ENCODE measurements around the gene PIK3CA.
A peak's percentile ranks its signal among the peaks of the same experiment; 100 is the strongest.
"Not testable (repeated sequence)": the region's sequence is repeated elsewhere in the genome, so short reads cannot be mapped to it uniquely, and the experiment has no call there.

The PIK3CA gene

DNA sequence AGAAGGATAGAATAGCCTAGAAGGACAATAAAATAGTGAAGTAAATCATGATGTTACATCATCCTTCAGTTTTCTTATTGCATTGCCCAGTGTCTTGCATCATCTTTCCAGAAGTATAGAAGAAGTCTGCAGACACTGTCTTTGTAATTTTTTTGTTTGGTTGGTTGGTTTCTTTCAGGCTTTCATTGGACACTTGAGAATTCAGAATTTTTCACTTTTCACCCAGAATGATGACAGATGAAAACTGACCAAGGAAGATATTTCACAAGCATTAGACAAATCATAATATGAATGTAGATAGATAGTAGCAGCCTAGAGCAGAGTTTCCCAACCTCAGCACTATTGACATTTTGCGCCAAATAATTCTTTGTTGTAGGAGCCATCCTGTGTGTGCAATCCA, 67.4 kb downstream of the PIK3CA start:
- not testable (repeated sequence) for DNase-seq

DNA sequence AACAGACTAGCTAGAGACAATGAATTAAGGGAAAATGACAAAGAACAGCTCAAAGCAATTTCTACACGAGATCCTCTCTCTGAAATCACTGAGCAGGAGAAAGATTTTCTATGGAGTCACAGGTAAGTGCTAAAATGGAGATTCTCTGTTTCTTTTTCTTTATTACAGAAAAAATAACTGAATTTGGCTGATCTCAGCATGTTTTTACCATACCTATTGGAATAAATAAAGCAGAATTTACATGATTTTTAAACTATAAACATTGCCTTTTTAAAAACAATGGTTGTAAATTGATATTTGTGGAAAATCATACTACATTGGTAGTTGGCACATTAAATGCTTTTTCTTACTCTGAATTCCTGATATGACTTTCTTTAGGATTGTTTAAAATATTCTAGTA, 70.1 kb downstream of the PIK3CA start:
- DNase-seq = not testable (repeated sequence)

DNA sequence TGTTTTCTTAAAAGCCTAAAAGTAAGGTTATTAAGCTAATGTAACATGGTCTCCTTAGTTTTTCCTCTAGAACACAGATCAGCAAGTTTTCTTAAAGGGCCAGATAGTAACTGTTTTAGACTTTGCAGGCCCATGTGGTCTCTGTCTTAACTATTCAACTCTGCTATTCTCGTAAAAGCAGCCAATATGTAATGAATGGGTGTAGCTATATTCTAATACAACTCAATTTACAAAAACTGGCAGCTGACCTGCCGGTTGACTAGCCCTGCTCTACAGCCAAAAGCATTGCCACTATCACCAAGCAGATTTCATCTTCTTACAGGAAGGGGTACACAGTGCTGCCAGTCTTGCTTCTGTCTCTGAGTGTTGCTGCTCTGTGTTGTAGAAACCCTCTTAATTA, 75.4 kb downstream of the PIK3CA start:
- no peak for DNase-seq

DNA sequence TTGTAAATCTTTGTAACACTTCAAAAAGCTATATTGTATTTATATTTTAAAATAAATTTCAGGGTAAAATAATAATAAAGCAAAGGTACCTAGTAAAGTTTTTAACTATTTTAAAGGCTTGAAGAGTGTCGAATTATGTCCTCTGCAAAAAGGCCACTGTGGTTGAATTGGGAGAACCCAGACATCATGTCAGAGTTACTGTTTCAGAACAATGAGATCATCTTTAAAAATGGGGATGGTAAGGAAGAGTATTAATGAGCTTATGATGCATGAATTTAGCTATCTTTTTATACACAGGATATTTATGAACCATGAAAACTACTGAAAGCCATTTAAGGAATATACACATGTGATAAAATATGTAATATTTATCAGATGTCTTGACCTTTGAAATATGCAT, 76.4 kb downstream of the PIK3CA start:
- no peak for DNase-seq

DNA sequence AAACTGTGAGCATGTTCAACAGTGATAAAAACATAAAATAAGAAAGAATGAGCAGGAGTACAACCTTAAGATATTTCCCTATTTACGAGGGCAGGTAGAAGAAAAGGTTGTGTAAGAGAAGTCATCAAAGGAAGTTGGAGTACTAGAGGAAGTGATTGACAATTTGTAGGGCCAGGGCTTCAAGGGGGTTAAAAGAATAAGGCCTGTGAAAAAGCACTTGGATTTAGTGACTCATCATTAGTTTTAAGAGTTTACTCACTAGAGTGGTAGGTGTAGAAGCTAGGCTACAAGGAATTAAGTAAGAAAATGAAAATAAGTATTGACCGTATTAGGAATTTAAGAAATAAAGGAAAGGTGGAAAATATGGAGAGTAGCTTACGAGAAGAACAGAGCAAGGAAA, 79.2 kb downstream of the PIK3CA start:
- no peak for DNase-seq

DNA sequence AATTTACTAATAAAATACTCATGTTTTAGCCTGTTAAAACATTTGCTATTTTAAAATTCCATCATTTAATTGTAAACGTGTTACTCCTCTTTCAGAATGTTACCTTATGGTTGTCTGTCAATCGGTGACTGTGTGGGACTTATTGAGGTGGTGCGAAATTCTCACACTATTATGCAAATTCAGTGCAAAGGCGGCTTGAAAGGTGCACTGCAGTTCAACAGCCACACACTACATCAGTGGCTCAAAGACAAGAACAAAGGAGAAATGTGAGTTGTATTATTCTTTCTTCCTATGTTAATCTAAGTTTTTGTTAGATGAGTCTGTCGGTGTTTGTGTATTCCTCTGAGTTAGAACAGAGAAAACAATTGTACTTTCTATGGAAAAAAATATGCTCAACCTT, 81.0 kb downstream of the PIK3CA start:
- no peak for DNase-seq

DNA sequence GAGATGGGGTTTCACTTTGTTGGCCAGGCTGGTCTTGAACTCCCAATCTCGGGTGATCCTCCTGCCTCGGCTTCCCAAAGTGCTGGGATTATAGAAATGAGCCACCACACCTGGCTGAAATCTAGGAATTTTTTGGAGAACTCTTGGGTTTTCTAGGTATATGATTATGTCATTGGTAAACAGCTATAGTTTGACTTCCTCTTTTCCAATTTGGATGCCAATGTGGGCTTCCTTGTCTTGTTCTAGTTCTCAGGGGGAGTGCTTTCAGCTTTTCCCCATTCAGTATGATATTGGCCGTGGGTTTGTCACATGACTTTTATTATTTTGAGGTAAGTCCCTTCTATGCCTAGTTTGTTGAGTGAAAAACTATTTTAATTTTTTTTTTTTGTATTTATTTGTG, 84.9 kb downstream of the PIK3CA start:
- no peak for DNase-seq

DNA sequence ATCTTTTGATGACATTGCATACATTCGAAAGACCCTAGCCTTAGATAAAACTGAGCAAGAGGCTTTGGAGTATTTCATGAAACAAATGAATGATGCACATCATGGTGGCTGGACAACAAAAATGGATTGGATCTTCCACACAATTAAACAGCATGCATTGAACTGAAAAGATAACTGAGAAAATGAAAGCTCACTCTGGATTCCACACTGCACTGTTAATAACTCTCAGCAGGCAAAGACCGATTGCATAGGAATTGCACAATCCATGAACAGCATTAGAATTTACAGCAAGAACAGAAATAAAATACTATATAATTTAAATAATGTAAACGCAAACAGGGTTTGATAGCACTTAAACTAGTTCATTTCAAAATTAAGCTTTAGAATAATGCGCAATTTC, 86.0 kb downstream of the PIK3CA start:
- DNase-seq = no peak

DNA sequence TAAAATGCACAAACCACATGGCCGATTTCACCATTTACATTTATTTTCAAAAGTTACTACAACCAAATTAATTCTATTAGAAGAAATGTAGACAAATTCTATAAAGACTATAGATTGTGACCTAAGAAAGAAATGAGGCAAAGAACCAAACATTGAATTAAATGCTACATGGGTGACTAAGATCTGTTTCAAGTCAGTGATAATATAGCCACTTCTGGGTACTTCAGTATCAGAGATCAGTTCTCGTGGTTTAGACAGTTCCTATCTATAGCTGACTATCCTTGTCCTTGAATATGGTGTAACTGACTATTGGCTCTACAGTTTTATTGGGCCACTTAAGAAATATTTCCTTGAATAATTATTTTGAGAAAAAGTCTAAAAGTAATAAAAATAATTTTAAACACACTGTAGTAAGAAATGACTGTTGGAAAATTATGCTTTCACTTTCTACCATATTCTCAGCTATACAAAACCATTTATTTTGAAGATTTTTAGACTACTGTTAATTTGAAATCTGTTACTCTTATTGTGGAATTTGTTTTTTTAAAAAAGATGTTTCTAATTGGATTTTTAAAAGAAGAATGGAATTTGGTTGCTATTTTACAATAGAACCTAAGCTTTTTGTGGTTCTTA, 88.6 kb downstream of the PIK3CA start:
- peak; percentile 15 for DNase-seq

DNA sequence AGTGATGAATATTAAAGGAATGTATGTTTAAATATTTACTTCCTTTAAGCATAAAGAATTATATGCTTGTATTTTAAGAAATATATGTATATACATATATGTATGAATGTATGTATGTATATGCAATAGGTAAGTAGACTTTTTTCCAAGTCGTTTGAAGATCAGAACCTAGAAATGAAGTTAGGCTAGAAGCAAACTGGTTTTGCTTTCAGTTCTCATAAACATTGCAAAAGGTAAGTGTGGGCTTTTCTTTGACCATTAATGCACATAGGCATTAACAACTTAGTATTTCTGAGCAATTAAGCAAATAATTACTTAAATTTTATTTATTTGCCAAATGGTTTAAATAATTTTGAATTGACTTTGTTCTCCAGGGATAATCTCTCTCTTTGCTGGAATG, 92.1 kb downstream of the PIK3CA start:
- not testable (repeated sequence) for DNase-seq

DNA sequence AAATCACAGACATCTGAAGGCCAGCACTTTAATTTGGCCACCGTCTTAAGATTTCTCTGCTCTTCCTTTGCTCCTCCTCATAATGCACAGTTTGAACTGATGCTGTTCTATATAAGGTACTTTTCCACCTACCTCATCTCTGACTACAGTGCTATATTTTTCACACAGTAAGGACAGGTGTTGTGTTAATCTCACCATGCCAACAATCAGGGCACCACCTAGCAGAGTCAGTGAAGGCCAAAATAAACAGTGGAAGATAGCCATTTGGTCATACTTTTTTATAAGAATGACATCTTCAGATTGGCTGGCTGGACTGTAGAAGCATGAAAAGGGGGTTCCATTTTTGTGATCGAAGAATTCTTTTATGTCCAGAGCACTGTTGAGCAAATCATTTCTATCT, 94.7 kb downstream of the PIK3CA start:
- not testable (repeated sequence) for DNase-seq

DNA sequence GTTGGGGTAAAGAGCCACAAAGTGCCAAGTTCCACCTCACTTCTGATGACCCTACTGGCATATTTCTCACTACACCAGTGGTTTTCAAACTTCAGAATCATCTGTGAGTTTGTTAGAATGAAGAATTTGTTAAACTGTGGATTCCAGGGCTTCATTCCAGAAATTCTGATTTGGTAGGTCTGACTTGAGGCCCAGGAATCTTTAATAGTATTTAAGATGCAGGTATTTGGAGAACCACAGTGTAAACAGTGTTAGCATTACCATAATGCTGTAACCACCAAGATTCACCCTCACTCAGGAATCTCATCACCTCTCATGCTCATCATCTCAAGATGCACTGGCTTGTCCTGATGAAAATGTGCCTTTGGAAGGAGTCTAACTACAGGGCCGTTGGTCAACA, 96.7 kb downstream of the PIK3CA start:
- no peak for DNase-seq

DNA sequence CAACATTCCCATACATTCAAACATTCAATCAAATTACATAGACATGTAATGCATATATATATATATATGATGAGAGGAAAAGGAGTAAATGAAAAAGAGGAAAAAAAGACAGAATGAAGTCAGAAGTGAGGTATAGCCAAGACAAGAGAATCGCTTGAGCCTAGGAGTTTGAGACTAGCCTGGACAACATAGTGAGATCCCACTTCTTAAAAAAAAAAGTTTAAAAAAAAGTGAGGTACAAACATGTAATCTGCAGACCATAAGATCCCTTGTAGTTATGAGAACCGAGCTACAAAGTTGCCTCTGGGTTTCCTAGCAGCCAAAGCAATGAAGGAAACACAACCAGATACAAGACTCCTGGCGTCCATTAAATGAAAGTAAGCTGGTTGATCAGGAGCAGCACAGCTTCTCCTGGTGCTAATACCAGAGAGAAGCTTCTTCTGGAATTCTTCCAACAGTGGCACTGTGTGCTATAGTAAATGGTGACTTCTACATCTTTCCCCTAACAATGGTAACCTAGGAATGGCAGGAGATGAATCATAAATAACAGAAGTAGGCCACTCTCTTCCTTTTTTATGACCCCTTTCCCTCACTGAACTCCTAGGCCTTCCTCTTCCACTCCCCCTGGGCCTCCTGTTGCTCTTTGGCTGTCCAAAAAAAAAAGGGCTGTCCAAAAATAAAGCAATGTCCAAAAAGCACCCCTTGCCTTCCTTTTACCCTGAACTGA, 99.3 kb downstream of the PIK3CA start:
- no peak for DNase-seq

DNA sequence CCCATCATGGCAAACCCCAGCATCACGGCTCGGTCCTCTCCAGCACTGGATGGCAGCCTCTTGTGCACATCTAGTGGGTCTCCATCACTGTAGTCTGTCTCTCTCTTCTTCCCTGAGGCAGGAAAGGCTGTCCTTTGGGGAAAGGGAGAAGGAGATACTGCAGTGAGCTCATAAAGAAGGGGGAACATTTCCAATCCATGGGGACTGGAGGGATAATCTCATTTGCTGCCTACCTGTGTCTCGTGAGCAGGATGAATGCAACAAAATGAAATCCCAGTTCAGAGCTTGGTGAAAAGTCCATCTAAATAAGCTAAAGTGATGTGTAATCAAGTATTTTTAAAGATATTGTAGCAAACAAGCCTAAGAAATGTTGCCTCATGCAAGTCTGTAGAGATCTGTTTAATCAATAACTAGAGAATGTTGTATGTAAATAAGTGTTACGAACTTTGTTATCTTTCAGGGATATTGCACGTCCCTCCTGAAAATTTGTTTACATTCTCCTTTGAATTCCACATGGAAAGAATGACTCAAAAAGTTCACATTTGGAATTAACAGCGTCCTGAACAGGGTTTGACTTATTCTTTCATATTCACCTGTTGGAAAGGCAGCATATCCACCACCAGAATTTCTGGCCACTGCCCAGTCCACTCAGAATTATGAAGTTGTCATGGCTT, 102.8 kb downstream of the PIK3CA start, which contains the start of gene KCNMB3:
Gene KCNMB3 (minus strand): TSS at position 312 of the 674 bp plus-strand sequence. CDS start 124 bp downstream, at position 188.
- no peak for DNase-seq

DNA sequence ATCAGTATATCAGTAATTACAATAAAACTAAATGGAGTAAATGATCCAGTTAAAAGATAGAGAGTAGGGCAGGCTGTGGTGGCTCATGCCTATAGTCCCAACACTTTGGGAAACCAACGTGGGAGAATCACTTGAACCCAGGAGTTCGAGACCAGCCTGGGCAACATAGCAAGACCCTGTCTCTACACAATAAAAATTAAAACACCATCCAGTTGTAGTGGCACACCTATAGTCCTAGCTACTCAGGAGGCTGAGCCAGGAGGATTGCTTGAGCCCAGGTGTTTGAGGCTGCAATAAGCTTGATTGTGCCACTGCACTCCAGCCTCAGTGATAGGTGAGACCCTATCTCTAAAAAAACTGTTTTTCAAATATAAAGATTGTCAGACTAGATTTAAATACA, 108.7 kb downstream of the PIK3CA start:
- no peak for DNase-seq

DNA sequence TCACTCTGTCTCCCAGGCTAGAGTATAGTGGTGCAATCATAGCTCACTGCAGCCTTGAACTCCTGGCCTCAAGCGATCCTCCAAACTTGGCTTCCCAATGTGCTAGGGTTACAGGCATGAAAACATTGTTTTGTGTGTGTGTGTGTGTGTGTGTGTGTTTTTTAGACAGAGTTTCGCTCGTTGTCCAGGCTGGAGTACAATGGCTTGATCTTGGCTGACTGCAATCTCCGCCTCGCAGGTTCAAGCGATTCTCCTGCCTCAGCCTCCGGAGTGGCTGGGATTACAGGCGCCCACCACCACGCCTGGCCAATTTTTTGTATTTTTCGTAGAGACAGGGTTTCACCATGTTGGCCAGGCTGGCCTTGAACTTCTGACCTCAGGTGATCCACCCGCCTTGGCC, 109.6 kb downstream of the PIK3CA start:
- not testable (repeated sequence) for DNase-seq

DNA sequence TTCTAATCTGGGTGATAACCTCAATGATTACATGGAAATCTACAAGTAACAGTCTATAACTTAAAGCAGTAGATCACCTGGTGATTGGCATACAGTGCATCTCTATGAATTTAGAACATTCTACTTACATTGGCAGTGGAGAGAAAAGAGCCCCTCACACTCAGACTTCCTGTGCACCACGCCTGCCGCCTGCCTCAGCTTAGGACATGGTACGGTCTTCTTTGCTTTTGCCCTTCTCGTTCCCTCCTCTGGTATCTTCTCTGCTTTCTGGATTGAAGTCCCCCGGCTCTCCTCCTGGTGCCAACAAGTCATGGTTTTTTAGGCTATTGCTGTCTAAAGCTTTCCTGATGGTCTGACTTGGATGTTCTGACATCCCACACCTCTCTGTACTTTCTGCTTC, 110.7 kb downstream of the PIK3CA start:
- DNase-seq = no peak

DNA sequence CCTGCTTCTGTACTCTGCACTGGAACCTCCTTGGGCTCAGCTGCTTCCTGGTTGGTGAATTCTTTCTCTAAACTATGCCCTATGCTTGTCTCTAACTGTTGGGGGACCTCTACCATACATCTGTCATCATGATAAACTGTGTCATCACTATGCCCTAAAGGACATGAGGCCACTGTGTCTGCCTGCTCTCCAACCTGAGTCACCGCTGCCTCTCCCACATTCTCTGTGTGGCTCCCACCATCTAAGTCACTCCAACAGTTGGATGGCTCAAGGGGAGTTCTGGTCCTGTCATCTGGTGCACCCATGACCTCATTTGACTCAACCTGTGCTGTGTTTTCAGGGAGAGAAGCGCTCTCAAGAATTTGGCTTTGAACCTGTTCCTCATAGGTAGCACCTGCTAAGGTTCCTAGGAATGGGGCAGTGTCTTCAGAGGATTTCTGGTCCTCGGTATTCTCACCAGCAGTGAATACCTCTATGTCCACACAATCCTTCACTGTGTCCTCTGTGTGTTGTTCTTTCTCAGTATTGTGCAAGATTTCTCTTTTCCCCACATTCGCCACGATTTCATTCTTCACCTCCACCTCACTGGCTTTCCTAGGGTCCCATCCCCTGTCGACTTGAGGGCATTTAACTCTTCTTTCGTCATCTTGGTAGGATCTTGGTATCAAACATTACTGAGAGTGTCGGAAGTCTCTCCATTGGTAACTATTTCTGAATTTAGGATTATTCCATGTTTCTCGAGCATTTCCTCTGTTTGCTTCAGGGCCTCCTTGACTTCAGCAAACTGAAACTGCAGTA, 112.0 kb downstream of the PIK3CA start:
- not testable (repeated sequence) for DNase-seq

DNA sequence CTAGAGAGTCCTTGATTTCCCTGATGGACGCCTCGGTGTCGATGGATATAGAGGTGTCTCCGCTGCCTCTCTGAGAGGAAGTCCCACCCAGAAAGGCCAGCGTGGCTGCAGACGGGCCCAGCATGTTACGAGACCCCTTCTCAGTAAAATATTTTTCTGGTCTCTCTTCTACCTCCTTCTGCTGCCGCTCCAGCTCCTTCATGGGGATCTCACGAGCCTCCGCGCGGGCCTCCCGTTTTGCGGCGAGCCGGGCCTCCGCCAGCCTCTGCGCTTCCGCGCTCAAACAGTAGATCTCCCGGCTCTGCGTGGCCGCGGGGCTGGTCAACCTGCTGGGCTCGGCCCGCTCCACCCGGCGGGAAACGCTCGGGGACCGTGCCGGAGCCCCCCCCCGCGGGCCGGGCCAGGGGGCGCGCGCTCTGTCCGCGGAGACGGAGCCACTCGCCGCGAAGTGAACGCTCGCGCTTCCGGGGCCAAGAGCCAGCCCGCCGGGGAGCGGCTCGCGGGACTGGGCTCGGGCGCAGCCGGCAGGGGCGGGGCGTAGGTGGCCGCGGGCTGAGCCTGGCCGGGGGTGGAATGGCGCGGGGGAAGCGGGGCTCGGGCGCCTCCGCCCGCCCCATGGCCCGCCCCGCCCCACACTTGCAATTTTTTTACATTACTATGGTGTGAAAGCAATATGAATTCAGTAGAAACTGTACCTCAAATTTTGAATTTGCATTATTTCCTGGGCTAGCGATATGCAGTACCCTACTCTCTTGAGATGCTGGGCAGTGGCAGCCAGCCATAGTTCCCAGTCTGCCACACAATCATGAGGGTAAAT, 113.0 kb downstream of the PIK3CA start:
- peak; percentile 64 for DNase-seq

DNA sequence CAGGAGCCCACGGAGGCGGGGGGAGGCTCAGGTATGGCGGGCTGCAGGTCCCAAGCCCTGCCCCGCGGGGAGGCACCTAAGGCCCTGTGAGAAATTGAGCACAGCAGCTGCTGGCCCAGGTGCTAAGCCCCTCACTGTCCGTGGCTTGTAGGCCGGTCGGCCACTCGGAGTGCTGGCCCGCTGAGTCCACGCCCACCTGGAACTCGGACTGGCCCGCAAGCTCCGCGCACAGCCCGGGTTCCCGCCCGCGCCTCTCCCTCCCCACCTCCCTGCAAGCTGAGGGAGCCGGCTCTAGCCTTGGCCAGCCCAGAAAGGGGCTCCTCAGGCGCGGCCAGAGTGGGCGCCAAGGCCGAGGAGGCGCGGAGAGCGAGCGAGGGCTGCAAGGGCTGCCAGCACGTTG, 115.0 kb downstream of the PIK3CA start:
- DNase-seq = no peak

DNA sequence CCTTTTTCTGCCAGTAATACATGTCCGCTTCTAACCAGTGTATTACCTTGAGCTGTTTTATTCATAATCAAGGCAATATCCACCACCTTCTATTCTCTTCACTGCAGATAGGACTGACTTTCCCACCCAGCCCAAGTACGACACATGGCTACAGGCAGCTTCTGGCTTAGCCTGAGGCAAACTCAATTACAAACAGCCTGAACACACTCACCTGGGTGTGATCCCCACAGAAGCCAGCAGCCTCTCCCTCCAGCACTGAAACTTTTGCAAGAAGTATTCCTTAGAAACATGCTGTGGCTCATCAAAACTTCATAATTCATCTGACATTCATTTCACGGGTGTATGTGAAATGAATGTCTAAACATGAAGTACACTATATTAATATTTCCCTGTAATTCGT, 116.3 kb downstream of the PIK3CA start:
- no peak for DNase-seq

DNA sequence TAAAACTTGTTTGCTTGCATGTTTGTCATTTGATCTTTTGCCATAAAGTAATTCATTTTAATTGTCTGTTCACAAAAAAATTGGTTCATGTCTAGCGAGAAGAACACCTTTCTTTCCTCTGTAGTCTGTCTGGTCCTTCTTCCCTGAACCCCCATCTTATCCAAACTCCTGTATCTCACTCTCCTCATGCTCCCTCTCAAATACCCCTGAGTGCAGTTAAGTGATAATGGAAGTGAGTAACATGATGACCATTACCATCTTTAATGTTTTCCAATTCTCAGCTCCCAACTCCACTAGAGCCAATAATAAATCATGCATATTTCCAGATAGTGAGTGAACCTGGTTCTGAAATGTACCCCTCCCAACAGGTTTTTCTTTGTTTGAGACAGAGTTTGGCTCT, 116.9 kb downstream of the PIK3CA start:
- no peak for DNase-seq
